Lower lobe of right lung (tissue), 2 donors: ENCODE measurements around the gene RNASET2. TPM values are rescaled to one million over a fixed set of nuclear protein-coding genes. Genes with fewer than 3 reads are reported as not detected.

ENCODE experiments used
- ATAC-seq, 2 donors: fragments of 200-7000 bp; cut with Tn5 transposase; one replicate each; pipeline ENCODE4 v1.9.1; 2020 to 2022; ENCODE audit warnings: mild to moderate bottlenecking in 2 of 2, moderate library complexity in 2 of 2
- DNase-seq: peaks from one replicate; pipeline ENCODE4 v3.0.0-alpha.2; 2020
- H3K27ac ChIP-seq: fragments of 200-600 bp; one replicate; pipeline ENCODE4 v1.8.0; 2022
- H3K27me3 ChIP-seq: fragments of 200-600 bp; one replicate; pipeline ENCODE4 v1.8.0; 2022; ENCODE audit warnings: low read depth
- H3K36me3 ChIP-seq: fragments of 200-600 bp; one replicate; pipeline ENCODE4 v1.8.0; 2022; ENCODE audit warnings: mild to moderate bottlenecking
- H3K4me1 ChIP-seq: fragments of 200-600 bp; one replicate; pipeline ENCODE4 v1.8.0; 2022
- H3K4me3 ChIP-seq: fragments of 200-600 bp; one replicate; pipeline ENCODE4 v1.8.0; 2022; ENCODE audit warnings: mild to moderate bottlenecking
- H3K9me3 ChIP-seq: fragments of 200-600 bp; one replicate; pipeline ENCODE4 v1.8.0; 2022
- CTCF ChIP-seq: fragments of 200-600 bp; IDR thresholded peaks from one replicate; pipeline ENCODE4 v1.8.0; 2022; ENCODE audit warnings: antibody characterized with exemption, mild to moderate bottlenecking
- intact Hi-C: fragments of 100-400 bp; cut with DNase I; formaldehyde crosslinking; loops from one replicate; pipeline ENCODE4 v1.11.0; 2022
- total RNA-seq: library from RNA; stranded (reverse); fragmentation: NEBNext Ultra II Directional; extraction: Animal tissue kit (Norgen Biotek cat#: 25700); gene quantifications from one replicate; pipeline ENCODE4 v1.2.1, GENCODE V29; 2021
- donor health status: DM: no; HTN: yes; CAD: no; lungs with severe emphysema.

Gene RNASET2
- total RNA-seq, 1 donor from 2014 or later: 103 TPM

GRCh38 chr6:166958926-166959861 lies 2.8 kb upstream of the RNASET2 start:
- H3K9me3 ChIP-seq: no peaks in the 10 kb centered on the region
- H3K4me1 ChIP-seq: peaks cover 45% of the 10 kb centered on the region
- ATAC-seq (no peak), DNase-seq (no peak)
- no peaks in the 10 kb centered on the region for H3K27me3 ChIP-seq
- peak overlapping the region; percentile 5 for H3K4me3 ChIP-seq
- H3K36me3 ChIP-seq: no peaks in the 10 kb centered on the region
- intact Hi-C loops: no loop called here
- peak overlapping the region; percentile 86 for H3K27ac ChIP-seq
- no peak for TF ChIP-seq CTCF

GRCh38 chr6:166957805-166958076 lies 1.4 kb upstream of the RNASET2 start:
- H3K4me1 ChIP-seq: peaks cover 48% of the 10 kb centered on the region
- H3K27ac ChIP-seq: peak overlapping the region; percentile 98
- peak overlapping the region; percentile 100 for H3K4me3 ChIP-seq
- H3K27me3 ChIP-seq: no peaks in the 10 kb centered on the region
- no peak for TF ChIP-seq CTCF
- H3K36me3 ChIP-seq: no peaks in the 10 kb centered on the region
- intact Hi-C loops: no loop called here
- H3K9me3 ChIP-seq: no peaks in the 10 kb centered on the region
- DNase-seq (no peak), ATAC-seq (no peak)

GRCh38 chr6:166957087-166957804 lies 896 bp upstream of the RNASET2 start:
- H3K27ac ChIP-seq: peak overlapping the region; percentile 98
- intact Hi-C loops: no loop called here

GRCh38 chr6:166955865-166956443 lies 396 bp downstream of the RNASET2 start:
- H3K36me3 ChIP-seq: no peaks in the 10 kb centered on the region
- H3K4me3 ChIP-seq: peak overlapping the region; percentile 100
- ATAC-seq (peak; percentile 58 to 65), DNase-seq (no peak)
- H3K27ac ChIP-seq: peak overlapping the region; percentile 98
- H3K4me1 ChIP-seq: peaks cover 61% of the 10 kb centered on the region
- H3K27me3 ChIP-seq: no peaks in the 10 kb centered on the region
- TF ChIP-seq CTCF: no peak
- intact Hi-C loops: no loop called here
- no peaks in the 10 kb centered on the region for H3K9me3 ChIP-seq

More at GRCh38 chr6:166957087-166957804, 896 bp upstream of the RNASET2 start:
- H3K27me3 ChIP-seq: no peaks in the 10 kb centered on the region
- ATAC-seq (peak; percentile 66 to 74), DNase-seq (peak; percentile 82)
- H3K36me3 ChIP-seq: no peaks in the 10 kb centered on the region
- TF ChIP-seq CTCF: no peak
- peaks cover 48% of the 10 kb centered on the region for H3K4me1 ChIP-seq
- no peaks in the 10 kb centered on the region for H3K9me3 ChIP-seq
- H3K4me3 ChIP-seq: peak overlapping the region; percentile 100

- peak; percentile 82 for DNase-seq
- no peaks in the 10 kb centered on the region for H3K27me3 ChIP-seq
- H3K9me3 ChIP-seq: no peaks in the 10 kb centered on the region
- no peak for TF ChIP-seq CTCF
- intact Hi-C loops: no loop called here
- H3K27ac ChIP-seq: peak overlapping the region; percentile 98
- H3K36me3 ChIP-seq: no peaks in the 10 kb centered on the region
- peaks cover 65% of the 10 kb centered on the region for H3K4me1 ChIP-seq
- H3K4me3 ChIP-seq: peak overlapping the region; percentile 100
- peak in 1 of 2 donors; percentile 0 for ATAC-seq
These were observed 1.1 kb downstream of the RNASET2 start for GRCh38 chr6:166955121-166955864.
